LNCaP clone FGC (cell line): ENCODE measurements around the gene IGF1R.

Source experiments
- DNase-seq: peaks from one replicate; pipeline ENCODE4 v3.0.0-alpha.2; 2011; ENCODE audit warnings: low read depth
- H3K4me3 ChIP-seq: 2 replicates; pipeline ENCODE4 v1.5.1; 2011; ENCODE audit warnings: mild to moderate bottlenecking, low read depth, low read length, control low read depth
- TF ChIP-seq, protein P1 (sequence below): IDR thresholded peaks from 2 replicates; pipeline ENCODE4 v1.5.1; 2012; ENCODE audit warnings: mild to moderate bottlenecking; ENCODE audit not compliant: control insufficient read depth, insufficient read depth; ENCODE audit errors: extremely low read depth

The IGF1R gene

GRCh38 chr15:98927022-98927421, 278.7 kb downstream of the IGF1R start:
- no peak overlapping the region for H3K4me3 ChIP-seq
- DNase-seq, result no peak
- TF ChIP-seq, protein P1, sequence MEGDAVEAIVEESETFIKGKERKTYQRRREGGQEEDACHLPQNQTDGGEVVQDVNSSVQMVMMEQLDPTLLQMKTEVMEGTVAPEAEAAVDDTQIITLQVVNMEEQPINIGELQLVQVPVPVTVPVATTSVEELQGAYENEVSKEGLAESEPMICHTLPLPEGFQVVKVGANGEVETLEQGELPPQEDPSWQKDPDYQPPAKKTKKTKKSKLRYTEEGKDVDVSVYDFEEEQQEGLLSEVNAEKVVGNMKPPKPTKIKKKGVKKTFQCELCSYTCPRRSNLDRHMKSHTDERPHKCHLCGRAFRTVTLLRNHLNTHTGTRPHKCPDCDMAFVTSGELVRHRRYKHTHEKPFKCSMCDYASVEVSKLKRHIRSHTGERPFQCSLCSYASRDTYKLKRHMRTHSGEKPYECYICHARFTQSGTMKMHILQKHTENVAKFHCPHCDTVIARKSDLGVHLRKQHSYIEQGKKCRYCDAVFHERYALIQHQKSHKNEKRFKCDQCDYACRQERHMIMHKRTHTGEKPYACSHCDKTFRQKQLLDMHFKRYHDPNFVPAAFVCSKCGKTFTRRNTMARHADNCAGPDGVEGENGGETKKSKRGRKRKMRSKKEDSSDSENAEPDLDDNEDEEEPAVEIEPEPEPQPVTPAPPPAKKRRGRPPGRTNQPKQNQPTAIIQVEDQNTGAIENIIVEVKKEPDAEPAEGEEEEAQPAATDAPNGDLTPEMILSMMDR, result no peak

DNA sequence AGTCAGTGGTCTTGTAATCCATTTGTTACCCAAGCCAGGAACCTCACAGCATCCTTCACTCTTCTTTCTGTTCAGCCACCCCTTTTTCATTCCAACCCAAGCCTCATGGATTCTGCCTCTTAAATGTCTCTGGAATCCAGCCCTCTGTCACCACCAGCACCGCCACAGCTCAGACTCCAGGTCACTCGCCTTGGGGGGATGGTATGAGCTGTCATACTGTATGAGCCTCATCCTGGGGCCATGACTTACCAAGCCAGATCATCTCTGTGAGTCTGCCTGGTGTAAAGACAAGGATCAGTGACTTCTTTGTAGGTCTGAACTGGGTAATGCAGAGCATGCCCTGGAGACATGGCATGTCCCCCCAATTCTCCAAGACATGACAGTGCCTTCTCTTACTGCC, 279.7 kb downstream of the IGF1R start:
- H3K4me3 ChIP-seq, result no peak overlapping the region
- TF ChIP-seq, protein P1, result no peak
- DNase-seq, result no peak

GRCh38 chr15:98930576-98930975, 282.2 kb downstream of the IGF1R start:
- DNase-seq, result no peak
- no peak overlapping the region for H3K4me3 ChIP-seq

GRCh38 chr15:98931004-98931403, 282.7 kb downstream of the IGF1R start:
- TF ChIP-seq, protein P1, result no peak
- no peak for DNase-seq
- H3K4me3 ChIP-seq, result no peak overlapping the region

More at GRCh38 chr15:98930576-98930975, 282.2 kb downstream of the IGF1R start:
- TF ChIP-seq, protein P1, result no peak

GRCh38 chr15:98933406-98933805, 285.1 kb downstream of the IGF1R start:
- no peak overlapping the region for H3K4me3 ChIP-seq
- DNase-seq, result no peak
- TF ChIP-seq, protein P1, result no peak

DNA sequence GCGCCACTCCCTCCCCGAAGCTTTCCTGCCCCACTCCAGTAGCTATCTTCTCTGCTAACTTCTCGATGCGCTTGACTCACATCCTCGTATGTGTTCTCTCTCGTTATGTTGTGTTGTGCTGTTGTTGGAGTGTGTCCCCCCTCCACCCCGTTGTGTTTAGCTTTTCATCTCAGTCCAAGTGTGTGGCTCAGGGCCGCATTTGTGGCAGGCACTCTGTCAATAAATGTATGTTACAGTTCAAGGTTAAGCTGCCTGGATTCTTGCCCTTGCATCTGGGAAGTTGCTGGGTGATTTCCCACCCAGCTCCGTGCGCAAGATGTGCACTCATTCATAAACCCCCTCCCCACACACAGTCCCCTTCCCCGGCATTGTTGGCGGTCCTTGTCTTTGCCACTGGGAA, 287.4 kb downstream of the IGF1R start:
- H3K4me3 ChIP-seq, result no peak overlapping the region
- DNase-seq, result no peak
- TF ChIP-seq, protein P1, result no peak

DNA sequence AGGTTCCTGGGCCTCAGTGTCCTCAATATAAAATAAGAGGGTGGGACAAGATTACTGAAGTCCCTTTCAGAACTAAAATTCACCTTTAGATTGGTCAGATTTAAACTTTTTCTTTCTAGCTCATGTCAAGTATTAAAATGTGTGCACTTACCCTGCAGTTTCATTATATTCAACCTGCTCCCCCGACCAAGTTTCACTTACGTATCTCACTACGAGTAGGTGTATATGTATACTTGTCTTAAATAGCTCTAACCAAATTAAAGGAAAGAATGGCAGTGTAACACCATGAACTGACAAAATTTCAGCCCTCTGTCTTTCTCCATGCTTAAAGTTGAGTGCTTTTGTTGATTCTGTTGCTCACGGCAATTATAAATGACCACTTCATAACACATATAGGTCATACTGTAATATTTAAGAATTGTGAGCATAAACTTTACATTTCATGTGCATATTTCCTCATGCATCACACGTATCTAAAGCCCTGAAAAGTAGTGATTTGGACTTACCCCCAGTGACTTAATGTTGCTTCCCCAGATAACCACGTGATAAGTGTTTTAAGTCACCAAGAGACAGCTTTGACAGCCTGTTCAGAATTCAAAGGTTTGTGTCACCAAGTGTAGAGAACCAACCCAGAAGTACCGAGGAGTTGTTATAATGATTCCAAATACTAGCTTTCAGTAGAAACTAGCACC, 289.2 kb downstream of the IGF1R start:
- DNase-seq, result no peak
- TF ChIP-seq, protein P1, result no peak
- H3K4me3 ChIP-seq, result no peak overlapping the region
